Measurements from ENCODE around the gene P2RX3.

The P2RX3 gene

GRCh38 chr11:57376095-57377090 lies 38.2 kb downstream of the P2RX3 start:
- DNase-seq = no peak

GRCh38 chr11:57377107-57377506 lies 39.0 kb downstream of the P2RX3 start:
- no peak for DNase-seq

GRCh38 chr11:57378186-57378585 lies 40.0 kb downstream of the P2RX3 start:
- no peak for DNase-seq

GRCh38 chr11:57379732-57380131 lies 41.6 kb downstream of the P2RX3 start:
- DNase-seq = no peak

- no peak for DNase-seq
These were observed 42.8 kb downstream of the P2RX3 start, which contains the start of gene PRG3 for GRCh38 chr11:57380975-57381374. Gene PRG3 (minus strand): TSS chr11:57381150. CDS start chr11:57380708, 442 bp downstream.

GRCh38 chr11:57386178-57386940 lies 48.2 kb downstream of the P2RX3 start:
- no peak for DNase-seq

GRCh38 chr11:57387289-57388030 lies 49.3 kb downstream of the P2RX3 start:
- DNase-seq = no peak

GRCh38 chr11:57390535-57390934 lies 52.4 kb downstream of the P2RX3 start, which contains the start of gene PRG2:
Gene PRG2 (minus strand): TSS chr11:57390650. CDS start chr11:57389944, 706 bp downstream.
- no peak for DNase-seq

- DNase-seq = no peak
These were observed 53.0 kb downstream of the P2RX3 start for GRCh38 chr11:57391111-57391510.

GRCh38 chr11:57391539-57391938 lies 53.4 kb downstream of the P2RX3 start:
- DNase-seq = no peak

- DNase-seq = no peak
These were observed 54.1 kb downstream of the P2RX3 start for GRCh38 chr11:57392066-57392762.

- no peak for DNase-seq
These were observed 54.6 kb downstream of the P2RX3 start for GRCh38 chr11:57392763-57393105.

- DNase-seq = no peak
These were observed 56.2 kb downstream of the P2RX3 start for GRCh38 chr11:57394203-57394965.

- no peak for DNase-seq
These were observed 57.9 kb downstream of the P2RX3 start for GRCh38 chr11:57395905-57396623.

- DNase-seq = no peak
These were observed 58.6 kb downstream of the P2RX3 start for GRCh38 chr11:57396744-57397143.

GRCh38 chr11:57397394-57397990 lies 59.3 kb downstream of the P2RX3 start:
- DNase-seq = no peak

GRCh38 chr11:57399221-57399620 lies 61.1 kb downstream of the P2RX3 start:
- no peak for DNase-seq

- no peak for DNase-seq
These were observed 61.9 kb downstream of the P2RX3 start for GRCh38 chr11:57399972-57400578.

GRCh38 chr11:57402188-57403002 lies 64.2 kb downstream of the P2RX3 start:
- DNase-seq = no peak

Data from CD4-positive, alpha-beta T cell treated with Interleukin-1 beta for 1 hour (primary cell).